Right cardiac atrium (tissue), 5 donors: ENCODE results near the gene LRRIQ4. TPM values are rescaled to one million over a fixed set of nuclear protein-coding genes. Genes with fewer than 3 reads are reported as not detected.

Experiments used
- ATAC-seq, 2 donors: fragments of 200-7000 bp; cut with Tn5 transposase; one replicate each; pipeline versions ENCODE4 v1.8.0 to v1.9.1; 2020; ENCODE audit warnings: moderate library complexity in 2 of 2, mild to moderate bottlenecking in 1 of 2
- DNase-seq, 3 donors: peaks; one replicate each; pipeline ENCODE4 v3.0.0-alpha.2; 2020
- H3K27ac ChIP-seq: one replicate; pipeline ENCODE4 v1.5.1; 2013; ENCODE audit warnings: mild to moderate bottlenecking, low read length, control low read depth, moderate library complexity
- H3K27me3 ChIP-seq: one replicate; pipeline ENCODE4 v1.6.1; 2013; ENCODE audit not compliant: control insufficient read depth, insufficient read depth
- H3K4me1 ChIP-seq: one replicate; pipeline ENCODE4 v1.6.1; 2013; ENCODE audit warnings: low read length; ENCODE audit not compliant: control insufficient read depth, insufficient read depth
- H3K4me3 ChIP-seq: one replicate; pipeline ENCODE4 v1.5.1; 2013; ENCODE audit warnings: low read length, control low read depth
- H3K9me3 ChIP-seq: one replicate; pipeline ENCODE4 v1.6.1; 2013; ENCODE audit warnings: low read length; ENCODE audit not compliant: control insufficient read depth
- WGBS: extraction: QIAGEN DNeasy Blood & Tissue Kit; methylation state at CpG from one replicate; pipeline ENCODE4 v1.1.7; 2013; 5-methylcytosine and 5-hydroxymethylcytosine counted together
- intact Hi-C, 4 donors: fragments of 100-400 bp; cut with DNase I; formaldehyde crosslinking; loops; one replicate each; pipeline versions ENCODE4 v1.11.0 to v1.14.0; 2022 to 2023
- polyA plus RNA-seq: library from polyadenylated mRNA; stranded (reverse); fragments of 200-250 nt; gene quantifications from one replicate; pipeline ENCODE4 v1.2.3, GENCODE V29; 2013
- total RNA-seq, 4 donors: library from RNA; stranded (reverse); fragmentation: NEBNext Ultra II Directional; extraction: Animal tissue kit (Norgen Biotek cat#: 25700); gene quantifications; one replicate each; pipeline ENCODE4 v1.2.1, GENCODE V29; 2021
- donor health status: healthy with polysubstance abuse.
- donor health status: DM: no; HTN: yes; CAD: no.
- donor health status: DM: no; HTN: no; CAD: no.
- donor health status: DM: no; HTN: yes; CAD: no; lungs with severe emphysema.
- donor health status: DM: yes; HTN: yes; CAD: no.

LRRIQ4 gene
- total and polyA plus RNA-seq, 5 donors, result not detected

DNA sequence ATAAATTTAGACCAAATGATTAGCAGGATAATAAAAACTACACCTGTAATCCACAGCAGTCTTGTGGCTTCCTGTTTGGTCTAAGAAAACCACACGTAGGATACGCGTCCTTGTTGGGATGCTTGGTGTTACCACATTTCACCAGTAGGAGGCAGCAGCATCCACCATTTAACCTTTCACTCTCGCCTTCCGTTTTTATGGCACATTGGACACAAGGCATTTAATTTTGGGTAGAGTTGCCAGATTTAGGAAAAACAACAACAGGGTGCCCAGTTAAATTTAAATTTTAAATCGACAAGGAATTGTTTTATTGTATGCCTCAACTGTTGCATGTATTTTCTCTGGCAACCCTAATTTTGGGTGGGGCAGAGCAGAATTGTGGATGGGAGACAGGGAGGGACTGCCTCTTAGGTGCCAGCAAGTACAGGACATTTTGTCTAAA lies 50.8 kb downstream of the LRRIQ4 start:
- Histone ChIP-seq H3K9me3 (no peaks in the 10 kb centered on the region), H3K27me3 (no peaks in the 10 kb centered on the region), H3K4me1 (no peaks in the 10 kb centered on the region), H3K4me3 (no peak overlapping the region), H3K27ac (no peak overlapping the region)
- intact Hi-C loops, result loop anchor here in 3 of 4 donors (5.0 to 10.0 kb wide), 2 partner anchors 101 to 104 kb away; partner anchors contain the start of gene SEC62 (in 3 of the 3)
- DNase-seq (peak in 2 of 3 donors; percentile 28 to 72), ATAC-seq (peak; percentile 72 to 77)
- 2% methylated on average over 6 of the region's 6 CpGs for WGBS

DNA sequence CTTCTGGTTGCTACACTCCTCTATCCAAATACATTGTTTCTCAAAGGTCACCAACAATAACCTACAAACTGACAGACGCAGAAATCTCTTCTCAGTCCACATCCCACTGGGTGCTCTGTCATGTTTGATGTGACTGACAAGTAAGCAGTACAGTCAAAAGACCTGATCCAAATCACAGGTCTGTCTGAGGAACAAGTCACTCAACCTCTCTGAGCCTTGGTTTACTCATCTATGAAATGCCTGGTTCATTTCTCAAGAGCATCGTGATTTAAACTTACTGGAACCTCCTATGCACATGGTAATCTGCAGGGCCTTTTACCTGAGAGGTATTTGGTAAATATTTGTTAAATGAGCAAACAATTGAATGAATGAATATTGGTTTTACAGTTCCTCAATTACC lies 51.6 kb downstream of the LRRIQ4 start:
- no peaks in the 10 kb centered on the region for H3K4me1 ChIP-seq

GRCh38 chr3:169865176-169865767 lies 52.6 kb downstream of the LRRIQ4 start:
- H3K4me1 ChIP-seq, result no peaks in the 10 kb centered on the region
- H3K27me3 ChIP-seq, result no peaks in the 10 kb centered on the region
- no peaks in the 10 kb centered on the region for H3K9me3 ChIP-seq
- no peak overlapping the region for H3K4me3 ChIP-seq
- intact Hi-C loops, result loop anchor here in 2 of 4 donors (10.0 kb wide), 1 partner anchor 100 kb away; the partner anchor contains the start of gene SEC62 (in 2 of the 2)
- ATAC-seq (peak in 1 of 2 donors; percentile 25), DNase-seq (no peak)
- 81% methylated on average over 12 of the region's 12 CpGs for WGBS
- no peak overlapping the region for H3K27ac ChIP-seq

More for the DNA sequence above, 51.6 kb downstream of the LRRIQ4 start:
- no peak for DNase-seq
- ATAC-seq, result no peak
- no peaks in the 10 kb centered on the region for H3K9me3 ChIP-seq
- 94% methylated on average over 2 of the region's 2 CpGs for WGBS
- H3K27me3 ChIP-seq, result no peaks in the 10 kb centered on the region
- intact Hi-C loops, result loop anchor here in 3 of 4 donors (5.0 to 10.0 kb wide), 2 partner anchors 101 to 103 kb away; partner anchors contain the start of gene SEC62 (in 3 of the 3)
- H3K4me3 ChIP-seq, result no peak overlapping the region
- H3K27ac ChIP-seq, result no peak overlapping the region

GRCh38 chr3:169867584-169868210 lies 55.0 kb downstream of the LRRIQ4 start:
- H3K4me1 ChIP-seq, result no peaks in the 10 kb centered on the region
- no peaks in the 10 kb centered on the region for H3K9me3 ChIP-seq
- DNase-seq, result no peak
- WGBS, result 93% methylated on average over 3 of the region's 3 CpGs
- ATAC-seq, result no peak
- no peaks in the 10 kb centered on the region for H3K27me3 ChIP-seq
- H3K27ac ChIP-seq, result no peak overlapping the region
- intact Hi-C loops, result loop anchor here in 2 of 4 donors (10.0 kb wide), 1 partner anchor 97 kb away; the partner anchor contains the start of gene SEC62 (in 2 of the 2)
- H3K4me3 ChIP-seq, result no peak overlapping the region

- DNase-seq, result no peak
- H3K4me1 ChIP-seq, result no peaks in the 10 kb centered on the region
- 87% methylated on average over 2 of the region's 2 CpGs for WGBS
- H3K9me3 ChIP-seq, result no peaks in the 10 kb centered on the region
- no peak overlapping the region for H3K4me3 ChIP-seq
- intact Hi-C loops, result loop anchor here in 2 of 4 donors (10.0 kb wide), 1 partner anchor 96 kb away; the partner anchor contains the start of gene SEC62 (in 2 of the 2)
- ATAC-seq, result no peak
- no peak overlapping the region for H3K27ac ChIP-seq
- H3K27me3 ChIP-seq, result no peaks in the 10 kb centered on the region
These were observed 55.7 kb downstream of the LRRIQ4 start for GRCh38 chr3:169868369-169868768.

- H3K4me1 ChIP-seq, result no peaks in the 10 kb centered on the region
- intact Hi-C loops, result loop anchor here in 2 of 4 donors (10.0 kb wide), 1 partner anchor 95 kb away; the partner anchor contains the start of gene SEC62 (in 2 of the 2)
- ATAC-seq (no peak), DNase-seq (no peak)
- no peak within 1 kb of the TSS for H3K27ac ChIP-seq
- no peaks in the 10 kb centered on the region for H3K9me3 ChIP-seq
- 63% methylated on average over 2 of the region's 2 CpGs for WGBS
- H3K4me3 ChIP-seq, result no peak within 1 kb of the TSS
- H3K27me3 ChIP-seq, result no peaks in the 10 kb centered on the region
These were observed 57.0 kb downstream of the LRRIQ4 start, which contains the start of gene LRRC31 for GRCh38 chr3:169869484-169870220. TSS of gene LRRC31 (minus strand) at chr3:169869935. CDS start at chr3:169869807, 128 bp downstream.

DNA sequence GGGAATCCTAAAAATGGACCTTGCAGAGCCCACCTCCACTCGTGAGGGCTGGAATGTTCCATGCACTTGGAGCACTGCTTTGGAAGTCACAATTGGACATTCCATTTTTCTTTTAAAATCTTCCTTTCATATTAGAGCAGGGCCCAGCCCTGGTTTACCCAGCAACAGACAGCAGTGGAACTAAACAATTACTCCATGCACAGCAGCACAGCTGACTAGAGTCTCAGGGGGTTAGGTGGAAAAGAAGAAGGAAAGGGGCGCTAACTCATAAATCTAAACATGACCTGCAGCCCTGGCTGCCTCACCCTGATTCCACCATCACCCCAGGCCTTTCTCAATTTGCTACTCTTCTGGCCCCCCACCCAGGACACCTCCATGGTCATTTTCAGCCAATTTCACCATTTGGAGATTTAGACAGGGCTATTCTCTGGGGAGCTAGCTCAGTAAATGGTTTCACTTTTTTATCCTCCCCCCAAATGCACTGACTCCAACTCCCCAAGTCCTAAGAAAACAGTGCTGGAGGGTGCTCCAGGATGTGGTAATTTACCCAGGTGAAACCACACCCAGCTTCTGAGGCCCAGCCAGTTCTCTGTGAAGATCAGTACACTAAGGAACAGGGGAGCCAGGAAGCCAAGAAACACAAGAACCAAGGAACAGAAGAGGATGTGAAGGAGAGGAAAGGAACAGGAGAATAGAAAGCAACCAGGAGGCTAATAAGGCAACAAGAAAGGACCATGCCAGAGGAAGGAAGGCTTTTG lies 58.6 kb downstream of the LRRIQ4 start:
- Histone ChIP-seq H3K27me3 (no peaks in the 10 kb centered on the region), H3K9me3 (no peaks in the 10 kb centered on the region), H3K4me3 (no peak overlapping the region), H3K4me1 (no peaks in the 10 kb centered on the region), H3K27ac (no peak overlapping the region)
- DNase-seq, result no peak
- WGBS, result 83% methylated on average over 2 of the region's 2 CpGs
- intact Hi-C loops, result no loop called here
- ATAC-seq, result no peak

DNA sequence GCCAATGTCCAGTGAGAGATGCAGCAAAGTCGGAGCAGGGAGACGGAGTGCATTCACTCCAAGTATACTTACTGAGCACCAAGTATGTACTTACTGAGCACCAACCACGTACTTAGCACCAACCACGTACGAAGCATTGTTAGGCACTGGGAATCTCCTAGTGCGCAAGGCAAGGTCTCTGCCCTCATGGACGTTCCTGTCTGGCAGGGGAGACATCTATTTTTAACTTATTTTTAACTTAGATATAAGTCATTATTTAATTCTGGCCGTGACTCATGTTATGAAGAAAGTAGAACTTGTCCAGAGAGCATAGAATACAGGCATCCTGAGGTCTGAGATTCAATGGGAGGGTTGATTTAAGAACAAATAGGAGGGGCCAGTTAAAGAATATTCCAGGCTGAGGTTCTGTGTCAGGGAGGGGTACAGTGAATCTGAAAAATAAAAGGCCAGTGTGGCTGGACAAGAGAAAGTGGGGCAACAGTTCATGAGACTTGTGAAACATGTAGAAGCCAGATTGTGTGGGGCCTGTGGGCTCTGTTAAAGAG lies 66.4 kb downstream of the LRRIQ4 start:
- H3K27ac ChIP-seq, result no peak overlapping the region
- H3K27me3 ChIP-seq, result no peaks in the 10 kb centered on the region
- H3K4me1 ChIP-seq, result no peaks in the 10 kb centered on the region
- no peak overlapping the region for H3K4me3 ChIP-seq
- no peaks in the 10 kb centered on the region for H3K9me3 ChIP-seq
- ATAC-seq (no peak), DNase-seq (no peak)
- 79% methylated on average over 8 of the region's 8 CpGs for WGBS
- intact Hi-C loops, result no loop called here

GRCh38 chr3:169879845-169880575 lies 67.3 kb downstream of the LRRIQ4 start:
- H3K9me3 ChIP-seq, result no peaks in the 10 kb centered on the region
- DNase-seq (no peak), ATAC-seq (no peak)
- no peaks in the 10 kb centered on the region for H3K27me3 ChIP-seq
- H3K27ac ChIP-seq, result no peak overlapping the region
- WGBS, result 60% methylated on average over 3 of the region's 3 CpGs
- H3K4me3 ChIP-seq, result no peak overlapping the region
- intact Hi-C loops, result loop anchor here in 1 of 4 donors (10.0 kb wide), 1 partner anchor 85 kb away; the partner anchor contains the start of gene SEC62
- no peaks in the 10 kb centered on the region for H3K4me1 ChIP-seq
